ENCODE data around the gene SLCO1B1. TPM values are rescaled to one million over a fixed set of nuclear protein-coding genes. Genes with fewer than 3 reads are reported as not detected.
"Not testable (repeated sequence)": the region's sequence is repeated elsewhere in the genome, so short reads cannot be mapped to it uniquely, and the experiment has no call there.

SLCO1B1 gene
- polyA plus RNA-seq, 1 experiment: not detected

DNA sequence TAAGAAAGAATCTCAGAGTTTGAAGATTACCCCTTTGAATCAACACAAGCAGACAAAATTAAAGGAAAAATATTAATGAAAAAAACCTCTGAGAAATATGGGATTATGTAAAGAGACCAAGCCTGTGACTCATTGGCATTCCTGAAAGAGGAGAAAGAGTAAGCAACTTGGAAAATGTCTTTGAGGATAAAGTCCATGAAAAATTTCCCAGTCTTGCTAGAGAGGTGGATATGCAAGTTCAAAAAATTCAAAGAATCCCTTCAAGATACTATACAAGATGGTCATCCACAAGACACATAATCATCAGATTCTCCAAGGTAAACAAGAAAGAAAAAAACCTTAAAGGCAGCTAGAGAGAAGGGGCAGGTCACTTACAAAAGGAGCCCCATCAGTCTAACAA lies 13.3 kb downstream of the SLCO1B1 start:
- Histone ChIP-seq H3K4me3 (ENCODE audit: low read depth, low read length) (no peak overlapping the region), H3K27me3 (ENCODE audit: control insufficient read depth, insufficient read depth, low read length) (no peaks in the 10 kb centered on the region), H3K27ac (ENCODE audit: low read depth, low read length) (no peak overlapping the region), H3K9me3 (ENCODE audit: control insufficient read depth, insufficient read depth, low read length) (peaks cover under 1% of the 10 kb centered on the region; the same call in 1 of the 2 replicates)
- POLR2A ChIA-PET: no interaction called here
- DNase-seq (ENCODE audit: low read depth, low spot score): no peak
- TF ChIP-seq, protein P1, sequence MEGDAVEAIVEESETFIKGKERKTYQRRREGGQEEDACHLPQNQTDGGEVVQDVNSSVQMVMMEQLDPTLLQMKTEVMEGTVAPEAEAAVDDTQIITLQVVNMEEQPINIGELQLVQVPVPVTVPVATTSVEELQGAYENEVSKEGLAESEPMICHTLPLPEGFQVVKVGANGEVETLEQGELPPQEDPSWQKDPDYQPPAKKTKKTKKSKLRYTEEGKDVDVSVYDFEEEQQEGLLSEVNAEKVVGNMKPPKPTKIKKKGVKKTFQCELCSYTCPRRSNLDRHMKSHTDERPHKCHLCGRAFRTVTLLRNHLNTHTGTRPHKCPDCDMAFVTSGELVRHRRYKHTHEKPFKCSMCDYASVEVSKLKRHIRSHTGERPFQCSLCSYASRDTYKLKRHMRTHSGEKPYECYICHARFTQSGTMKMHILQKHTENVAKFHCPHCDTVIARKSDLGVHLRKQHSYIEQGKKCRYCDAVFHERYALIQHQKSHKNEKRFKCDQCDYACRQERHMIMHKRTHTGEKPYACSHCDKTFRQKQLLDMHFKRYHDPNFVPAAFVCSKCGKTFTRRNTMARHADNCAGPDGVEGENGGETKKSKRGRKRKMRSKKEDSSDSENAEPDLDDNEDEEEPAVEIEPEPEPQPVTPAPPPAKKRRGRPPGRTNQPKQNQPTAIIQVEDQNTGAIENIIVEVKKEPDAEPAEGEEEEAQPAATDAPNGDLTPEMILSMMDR (IDR thresholded peaks at IDR 0.05; ENCODE audit: low read depth, low read length): no peak
- CTCF ChIA-PET: no interaction called here

DNA sequence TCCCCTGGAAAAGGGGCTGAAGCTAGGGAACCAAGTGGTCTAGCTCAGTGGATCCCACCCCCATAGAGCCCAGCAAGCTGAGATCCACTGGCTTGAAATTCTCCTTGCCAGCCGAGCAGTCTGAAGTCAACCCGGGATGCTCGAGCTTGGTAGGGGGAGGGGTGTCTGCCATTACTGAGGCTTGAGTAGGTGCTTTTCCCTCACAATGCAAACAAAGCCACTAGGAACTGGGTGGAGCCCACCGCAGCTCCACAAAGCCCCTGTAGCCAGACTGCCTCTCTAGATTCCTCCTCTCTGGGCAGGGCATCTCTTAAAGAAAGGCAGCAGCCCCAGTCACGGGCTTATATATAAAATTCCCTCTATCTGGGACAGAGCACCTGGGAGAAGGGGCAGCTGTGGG lies 18.9 kb downstream of the SLCO1B1 start:
- H3K27ac ChIP-seq (ENCODE audit: low read depth, low read length); H3K27me3 ChIP-seq (ENCODE audit: control insufficient read depth, insufficient read depth, low read length); DNase-seq (ENCODE audit: low read depth, low spot score); H3K4me3 ChIP-seq (ENCODE audit: low read depth, low read length); POLR2A ChIA-PET: not testable (repeated sequence)
- CTCF ChIA-PET: interaction anchor here (0.6 kb wide), 1 partner anchor 24 kb away, joined by 3 read pairs; no protein-coding TSS in a partner anchor
- peaks cover 12% of the 10 kb centered on the region; the same call in 1 of the 2 replicates for H3K9me3 ChIP-seq (ENCODE audit: control insufficient read depth, insufficient read depth, low read length)

DNA sequence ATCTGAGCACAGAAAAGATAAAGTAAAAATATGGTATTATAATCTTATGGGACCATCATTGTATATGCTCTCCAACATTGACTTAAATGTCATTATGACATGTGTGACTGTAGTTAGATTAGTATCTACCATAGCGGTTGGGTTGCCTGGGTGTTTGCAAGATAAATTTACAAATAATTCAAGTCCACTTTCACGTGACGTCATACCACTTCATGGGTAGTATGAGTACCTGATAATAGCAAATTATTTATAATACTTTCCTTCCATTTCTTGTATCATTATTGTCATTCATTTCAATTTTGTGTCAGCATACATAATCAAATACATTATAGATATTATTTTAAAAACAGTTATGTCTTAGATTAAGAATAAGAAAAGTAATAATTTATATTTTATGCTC lies 20.2 kb downstream of the SLCO1B1 start:
- TF ChIP-seq, protein P1 (IDR thresholded peaks at IDR 0.05; ENCODE audit: low read depth, low read length): no peak

DNA sequence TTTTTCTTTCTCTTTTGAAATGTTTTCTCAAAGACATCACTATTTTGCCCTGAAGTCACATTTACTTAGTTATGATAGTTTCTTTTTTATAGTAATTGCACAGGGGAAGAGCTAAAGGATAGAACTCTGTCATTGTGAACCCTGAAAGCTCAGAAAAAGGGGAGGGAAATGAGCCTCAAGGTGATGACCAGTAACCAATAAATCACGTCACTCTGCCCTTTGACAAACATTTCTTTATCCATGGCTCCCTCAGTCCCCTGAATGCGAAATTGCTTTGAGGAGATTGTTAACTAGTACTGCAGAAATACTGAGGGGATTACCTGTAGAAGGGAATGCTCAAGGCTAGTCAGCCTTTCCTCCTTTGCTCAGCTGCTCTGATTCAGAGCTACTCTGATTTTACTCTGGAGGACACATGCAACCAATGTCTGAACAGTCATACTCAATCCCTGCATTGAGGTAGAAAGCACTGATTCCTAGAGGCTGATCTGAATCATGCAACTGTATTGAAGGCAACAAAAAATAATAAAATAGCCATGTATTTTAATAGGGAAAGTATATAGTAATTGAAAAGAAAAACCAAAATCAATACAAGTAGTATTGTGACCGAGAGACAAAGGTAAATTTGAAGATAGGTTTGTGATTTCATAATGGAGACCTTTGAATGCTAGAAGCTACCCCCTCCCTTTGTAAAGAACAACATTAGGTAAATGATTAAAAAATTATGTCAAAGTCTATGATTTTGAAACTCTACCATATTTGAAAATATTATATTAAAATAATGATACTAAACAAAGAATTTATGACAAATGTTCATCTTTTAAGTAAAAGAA lies 24.7 kb downstream of the SLCO1B1 start:
- Histone ChIP-seq H3K9me3 (ENCODE audit: control insufficient read depth, insufficient read depth, low read length) (no peaks in the 10 kb centered on the region), H3K27ac (ENCODE audit: low read depth, low read length) (no peak overlapping the region), H3K27me3 (ENCODE audit: control insufficient read depth, insufficient read depth, low read length) (no peaks in the 10 kb centered on the region), H3K4me3 (ENCODE audit: low read depth, low read length) (no peak overlapping the region)
- TF ChIP-seq, protein P1 (IDR thresholded peaks at IDR 0.05; ENCODE audit: low read depth, low read length): no peak
- ChIA-PET CTCF (no interaction called here), POLR2A (no interaction called here)
- no peak for DNase-seq (ENCODE audit: low read depth, low spot score)

More for the DNA sequence above, 20.2 kb downstream of the SLCO1B1 start:
- Histone ChIP-seq H3K27me3 (ENCODE audit: control insufficient read depth, insufficient read depth, low read length) (no peaks in the 10 kb centered on the region), H3K27ac (ENCODE audit: low read depth, low read length) (no peak overlapping the region), H3K9me3 (ENCODE audit: control insufficient read depth, insufficient read depth, low read length) (peaks cover 12% of the 10 kb centered on the region; the same call in 1 of the 2 replicates), H3K4me3 (ENCODE audit: low read depth, low read length) (no peak overlapping the region)
- no peak for DNase-seq (ENCODE audit: low read depth, low spot score)
- ChIA-PET POLR2A (no interaction called here), CTCF (no interaction called here)

DNA sequence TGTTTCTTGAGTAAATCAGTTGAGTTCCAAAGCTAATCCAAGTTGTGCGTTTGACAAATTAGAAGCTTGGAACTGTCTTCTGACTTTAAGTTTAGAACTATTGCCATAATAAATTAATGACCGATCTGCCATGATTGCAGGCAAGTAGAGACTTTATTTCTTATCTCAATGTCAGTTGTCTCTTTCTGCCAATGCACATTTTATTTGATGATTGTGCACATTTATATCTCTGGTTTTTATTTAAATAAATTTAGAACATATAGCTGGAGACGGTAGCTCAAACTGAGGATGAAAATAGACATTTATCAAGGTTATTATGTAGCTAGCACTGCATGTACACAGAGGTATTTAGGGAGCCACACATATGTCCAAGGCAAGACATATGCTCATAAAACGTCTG lies 34.1 kb downstream of the SLCO1B1 start:
- no peak overlapping the region for H3K4me3 ChIP-seq (ENCODE audit: low read depth, low read length)
- ChIA-PET POLR2A (no interaction called here), CTCF (interaction anchor here (0.6 kb wide), 1 partner anchor 488 kb away, joined by 3 read pairs; no protein-coding TSS in a partner anchor)
- TF ChIP-seq, protein P1 (IDR thresholded peaks at IDR 0.05; ENCODE audit: low read depth, low read length): no peak
- DNase-seq (ENCODE audit: low read depth, low spot score): no peak
- no peak overlapping the region for H3K27ac ChIP-seq (ENCODE audit: low read depth, low read length)
- H3K27me3 ChIP-seq (ENCODE audit: control insufficient read depth, insufficient read depth, low read length): no peaks in the 10 kb centered on the region
- H3K9me3 ChIP-seq (ENCODE audit: control insufficient read depth, insufficient read depth, low read length): no peaks in the 10 kb centered on the region
